B cell (primary cell): ENCODE results near the gene SMU1. TPM values are rescaled to one million over a fixed set of nuclear protein-coding genes. Genes with fewer than 3 reads are reported as not detected.

Experiments used
- ATAC-seq: fragments of 200-7000 bp; cut with Tn5 transposase; one replicate; pipeline ENCODE4 v1.10.0; 2021; ENCODE audit warnings: low read depth, mild to moderate bottlenecking, moderate number of reproducible peaks, moderate library complexity
- CTCF ChIA-PET: fragments of 350-600 bp; sonication (Branson Sonifier 250); formaldehyde crosslinking; loops from one replicate; lab custom pipeline; 2021; ENCODE audit warnings: antibody characterized with exemption, inconsistent platforms; lab: Charles Lee
- POLR2A ChIA-PET: fragments of 350-600 bp; sonication (Branson Sonifier 250); formaldehyde crosslinking; loops from one replicate; lab custom pipeline; 2021; ENCODE audit warnings: antibody characterized with exemption; lab: Charles Lee
- DNase-seq: peaks from one replicate; pipeline ENCODE4 v3.0.0; 2013
- H2AFZ ChIP-seq: 2 replicates; pipeline ENCODE4 v1.6.1; 2012; ENCODE audit warnings: mild to moderate bottlenecking, low read depth, low read length; ENCODE audit not compliant: insufficient read depth, poor library complexity, severe bottlenecking
- H3K27ac ChIP-seq, 2 donors: 1 replicate in 1 of 2; 2 replicates in 1 of 2; pipeline ENCODE4 v1.5.1; 2012 to 2013; ENCODE audit warnings: low read length in 2 of 2, mild to moderate bottlenecking in 2 of 2, moderate library complexity in 1 of 2
- H3K27me3 ChIP-seq, 4 experiments: fragments of 200-600 bp in 1 of 4; sonication (generic) in 1 of 4; replicated peaks in 1 of 4; 1 replicate in 2 of 4; 2 replicates in 2 of 4; pipeline versions ENCODE4 v1.6.1 to v1.7.0; 2013 to 2016; ENCODE audit warnings: low read length in 3 of 4, mild to moderate bottlenecking in 2 of 4, mixed read lengths in 1 of 4, moderate library complexity in 1 of 4; ENCODE audit not compliant: insufficient read depth in 4 of 4, control insufficient read depth in 3 of 4; ENCODE audit errors: control extremely low read depth in 1 of 4
- H3K36me3 ChIP-seq, 2 experiments: replicated peaks in 1 of 2; 1 replicate in 1 of 2; 2 replicates in 1 of 2; pipeline versions ENCODE4 v1.6.1 to v1.7.1; 2013; ENCODE audit warnings: low read length in 1 of 2; ENCODE audit not compliant: insufficient read depth in 2 of 2, control insufficient read depth in 1 of 2; ENCODE audit errors: control extremely low read depth in 1 of 2, extremely low read depth in 1 of 2
- H3K4me1 ChIP-seq, 2 donors: fragments of 200-600 bp in 1 of 2; sonication (generic) in 1 of 2; 1 replicate in 1 of 2; 2 replicates in 1 of 2; pipeline versions ENCODE4 v1.5.1 to v1.6.1; 2013 to 2017; ENCODE audit warnings: low read length in 2 of 2; ENCODE audit not compliant: control insufficient read depth in 2 of 2, insufficient read depth in 2 of 2
- H3K4me2 ChIP-seq: replicated peaks from 2 replicates; pipeline ENCODE3; 2012; ENCODE audit warnings: mild to moderate bottlenecking, low read depth, low read length; ENCODE audit not compliant: poor library complexity, severe bottlenecking
- H3K4me3 ChIP-seq, 5 experiments: fragments of 200-600 bp in 1 of 5; sonication (generic) in 1 of 5; 1 replicate in 3 of 5; 2 replicates in 2 of 5; pipeline versions ENCODE4 v1.5.1 to v1.7.0; 2011 to 2016; ENCODE audit warnings: low read length in 4 of 5, mild to moderate bottlenecking in 4 of 5, low read depth in 2 of 5, control low read depth in 1 of 5, moderate library complexity in 1 of 5; ENCODE audit not compliant: insufficient read depth in 1 of 5; ENCODE audit errors: control extremely low read depth in 1 of 5, extremely low read depth in 1 of 5
- H3K79me2 ChIP-seq: fragments of 200-600 bp; sonication (generic); one replicate; pipeline ENCODE4 v1.6.0; 2016; ENCODE audit warnings: low read length; ENCODE audit not compliant: control insufficient read depth, insufficient read depth
- H3K9ac ChIP-seq: fragments of 200-600 bp; sonication (generic); 2 replicates; pipeline ENCODE4 v1.6.1; 2017; ENCODE audit warnings: mild to moderate bottlenecking, low read length, moderate library complexity
- H3K9me3 ChIP-seq, 3 donors: one replicate each; pipeline versions ENCODE4 v1.6.1 to v1.7.1; 2013; ENCODE audit warnings: low read length in 2 of 3; ENCODE audit not compliant: control insufficient read depth in 2 of 3, insufficient read depth in 1 of 3; ENCODE audit errors: control extremely low read depth in 1 of 3
- H4K20me1 ChIP-seq: 2 replicates; pipeline ENCODE4 v1.6.0; 2012; ENCODE audit warnings: mild to moderate bottlenecking, low read length; ENCODE audit not compliant: insufficient read depth, control insufficient read depth, poor library complexity, severe bottlenecking
- H3K27ac Mint-ChIP-seq: one replicate; pipeline ENCODE4 v1.8.0; 2021; ENCODE audit warnings: mixed read lengths
- H3K27me3 Mint-ChIP-seq: one replicate; pipeline ENCODE4 v1.8.0; 2021; ENCODE audit warnings: mixed read lengths
- H3K4me1 Mint-ChIP-seq: one replicate; pipeline ENCODE4 v1.8.0; 2021; ENCODE audit warnings: mixed read lengths
- H3K4me3 Mint-ChIP-seq: one replicate; pipeline ENCODE4 v1.8.0; 2021; ENCODE audit warnings: mixed read lengths
- H3K9me3 Mint-ChIP-seq: one replicate; pipeline ENCODE4 v1.8.0; 2022; ENCODE audit warnings: mixed read lengths; ENCODE audit not compliant: insufficient read depth
- CTCF ChIP-seq: fragments of 200-600 bp; IDR thresholded peaks from one replicate; pipeline ENCODE4 v1.8.0; 2022; ENCODE audit warnings: antibody characterized with exemption, mild to moderate bottlenecking
- EZH2 ChIP-seq: IDR thresholded peaks from 2 replicates; pipeline ENCODE4 v1.6.1; 2012; ENCODE audit warnings: borderline replicate concordance, low read depth, mild to moderate bottlenecking, moderate library complexity, low read length; ENCODE audit not compliant: insufficient read depth, poor library complexity, severe bottlenecking
- WGBS: methylation state at CpG from one replicate; pipeline ENCODE4 v1.1.5; 2013; ENCODE audit warnings: missing lambda C conversion rate; ENCODE audit not compliant: insufficient coverage; 5-methylcytosine and 5-hydroxymethylcytosine counted together
- intact Hi-C: fragments of 100-400 bp; cut with micrococcal nuclease; formaldehyde crosslinking; loops from one replicate; pipeline ENCODE4 v1.10.0; 2022
- polyA plus RNA-seq: library from polyadenylated mRNA; depleted of rRNA; stranded (reverse); fragments of >200 nt; gene quantifications from 2 replicates; pipeline ENCODE4 v1.2.3, GENCODE V29; 2012
- total RNA-seq, 2 donors: library from RNA; stranded (reverse); fragments of 120-200 nt in 1 of 2; gene quantifications; 1 replicate in 1 of 2; 2 replicates in 1 of 2; pipeline versions ENCODE4 v1.2.3 to v1.2.4, GENCODE V29; 2013 to 2022

Gene SMU1
- total and polyA plus RNA-seq, 2 donors (not counting 1 experiment from before 2014, with no cell fraction given) = 6.2 to 26.3 TPM

GRCh38 chr9:33107762-33108161 is 31.3 kb upstream of the SMU1 start:
- Histone ChIP-seq H3K27me3 (no peaks in the 10 kb centered on the region), H2AFZ (no peak overlapping the region), H3K79me2 (peaks cover 6% of the 10 kb centered on the region), H3K4me1 (peaks cover 4 to 22% of the 10 kb centered on the region in 2 donors), H4K20me1 (peaks cover 24% of the 10 kb centered on the region), H3K4me3 (no peak overlapping the region), H3K9ac (no peak overlapping the region), H3K4me2 (no peak overlapping the region), H3K9me3 (no peaks in the 10 kb centered on the region), H3K27ac (no peak overlapping the region), H3K36me3 (peaks cover 1 to 30% of the 10 kb centered on the region in 2 experiments)
- DNase-seq (no peak), ATAC-seq (peak; percentile 9)
- intact Hi-C loops = no loop called here
- Mint-ChIP-seq H3K4me3 (no peak overlapping the region), H3K9me3 (no peaks in the 10 kb centered on the region), H3K27ac (peak overlapping the region; percentile 67), H3K4me1 (peaks cover 52% of the 10 kb centered on the region), H3K27me3 (no peaks in the 10 kb centered on the region)
- TF ChIP-seq CTCF (no peak), EZH2 (no peak)
- POLR2A ChIA-PET = interaction anchor here (0.9 to 1.5 kb wide), 3 partner anchors 18 to 94 kb away, joined by 3 to 14 read pairs (median 3); no protein-coding TSS in a partner anchor
- no CpG with 5 or more reads among the region's 5 CpGs for WGBS
- CTCF ChIA-PET = interaction anchor here (1.0 kb wide), 1 partner anchor 93 kb away, joined by 3 read pairs; no protein-coding TSS in a partner anchor

DNA sequence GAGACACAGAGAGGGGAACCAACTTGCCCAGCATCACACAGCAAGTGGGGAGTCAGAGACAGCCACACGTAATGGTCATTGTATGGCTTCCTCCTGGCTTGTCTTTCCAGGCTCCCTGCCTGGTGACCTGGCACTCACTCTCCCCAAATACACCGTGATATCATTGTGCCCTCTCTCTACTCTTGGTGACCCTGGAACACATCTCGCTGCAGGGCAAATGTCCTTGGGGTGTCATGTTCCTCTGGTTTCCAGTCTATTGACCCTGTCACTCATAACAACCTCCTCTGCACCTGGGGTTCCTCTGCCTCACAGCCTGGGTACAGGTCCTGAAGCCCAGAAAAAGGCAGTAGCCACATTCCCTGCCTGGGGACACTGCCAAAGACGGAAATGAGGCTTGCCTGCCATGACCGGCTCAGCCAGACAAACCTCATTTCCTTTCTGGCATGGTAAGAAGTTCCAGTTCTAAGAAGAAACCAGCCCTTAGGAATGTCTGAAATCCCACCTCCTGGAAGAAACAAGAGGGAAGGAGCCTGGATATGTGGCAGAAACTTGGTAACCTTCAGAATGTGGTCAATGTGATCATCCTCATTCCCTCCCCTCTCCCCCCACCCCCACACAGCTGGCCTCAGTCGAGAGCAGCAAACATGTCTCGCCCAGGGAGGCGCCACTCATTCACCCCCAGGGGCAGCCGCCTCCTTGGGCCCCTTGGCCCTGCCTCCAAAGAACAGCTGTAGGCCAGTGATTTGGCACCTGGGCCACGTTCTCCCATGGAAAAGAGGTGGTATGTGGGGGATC is 30.6 kb upstream of the SMU1 start:
- no peak overlapping the region for H3K4me3 Mint-ChIP-seq
- H3K79me2 ChIP-seq = peaks cover 3% of the 10 kb centered on the region
- H3K4me1 Mint-ChIP-seq = peaks cover 52% of the 10 kb centered on the region
- no peak overlapping the region for H3K27ac ChIP-seq
- H2AFZ ChIP-seq = no peak overlapping the region
- H3K27ac Mint-ChIP-seq = peak overlapping the region; percentile 67
- intact Hi-C loops = no loop called here
- no peak overlapping the region for H3K4me3 ChIP-seq
- H3K9ac ChIP-seq = no peak overlapping the region
- no peaks in the 10 kb centered on the region for H3K9me3 Mint-ChIP-seq
- peaks cover 19% of the 10 kb centered on the region for H4K20me1 ChIP-seq
- ChIA-PET CTCF (interaction anchor here (1.0 to 1.1 kb wide), 2 partner anchors 10 to 119 kb away, joined by 3 to 4 read pairs; no protein-coding TSS in a partner anchor), POLR2A (interaction anchor here (0.7 to 0.9 kb wide), 2 partner anchors 95 to 120 kb away, joined by 3 to 14 read pairs; no protein-coding TSS in a partner anchor)
- no peaks in the 10 kb centered on the region for H3K27me3 ChIP-seq
- H3K27me3 Mint-ChIP-seq = no peaks in the 10 kb centered on the region
- H3K36me3 ChIP-seq = peaks cover 0 to 23% of the 10 kb centered on the region in 2 experiments
- H3K4me1 ChIP-seq = peaks cover 4 to 22% of the 10 kb centered on the region in 2 donors
- no peak for TF ChIP-seq EZH2
- no peak for TF ChIP-seq CTCF
- ATAC-seq = peak; percentile 22
- no peak overlapping the region for H3K4me2 ChIP-seq
- no peak for DNase-seq
- WGBS = 70% methylated on average over 9 of the region's 10 CpGs
- no peaks in the 10 kb centered on the region for H3K9me3 ChIP-seq
